SW480 (cell line): ENCODE results near the gene SMAD3.

Experiments
- DNase-seq: peaks from one replicate; pipeline ENCODE4 v3.0.0-alpha.2; 2016; ENCODE audit warnings: low spot score

The SMAD3 gene

DNA sequence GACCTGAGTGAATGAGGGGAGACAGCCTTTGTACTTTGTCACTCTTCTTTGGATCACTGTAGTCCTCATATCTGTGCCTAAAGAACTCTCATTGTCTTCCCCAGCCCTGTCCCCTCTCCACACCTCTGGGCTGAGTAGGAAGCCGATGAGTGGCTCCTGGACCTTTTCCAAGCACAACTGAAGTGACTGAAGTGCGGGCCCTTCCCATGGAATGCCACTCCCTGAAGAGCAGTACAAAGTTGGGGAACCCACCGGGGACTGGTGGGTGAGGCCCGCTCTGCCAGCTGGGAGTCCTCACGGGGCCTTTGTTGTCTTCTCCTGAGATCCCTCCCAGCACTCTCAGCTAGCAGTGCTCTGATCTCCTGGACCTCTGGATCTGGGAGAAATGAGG, 99.0 kb downstream of the SMAD3 start:
- DNase-seq = no peak

GRCh38 chr15:67164811-67165253, 99.4 kb downstream of the SMAD3 start:
- DNase-seq = no peak

- DNase-seq = no peak
Measured at GRCh38 chr15:67165254-67166253, 100.2 kb downstream of the SMAD3 start.

GRCh38 chr15:67166280-67167009, 101.0 kb downstream of the SMAD3 start:
- no peak for DNase-seq

- DNase-seq = no peak
Measured at GRCh38 chr15:67167091-67167490, 101.7 kb downstream of the SMAD3 start.

DNA sequence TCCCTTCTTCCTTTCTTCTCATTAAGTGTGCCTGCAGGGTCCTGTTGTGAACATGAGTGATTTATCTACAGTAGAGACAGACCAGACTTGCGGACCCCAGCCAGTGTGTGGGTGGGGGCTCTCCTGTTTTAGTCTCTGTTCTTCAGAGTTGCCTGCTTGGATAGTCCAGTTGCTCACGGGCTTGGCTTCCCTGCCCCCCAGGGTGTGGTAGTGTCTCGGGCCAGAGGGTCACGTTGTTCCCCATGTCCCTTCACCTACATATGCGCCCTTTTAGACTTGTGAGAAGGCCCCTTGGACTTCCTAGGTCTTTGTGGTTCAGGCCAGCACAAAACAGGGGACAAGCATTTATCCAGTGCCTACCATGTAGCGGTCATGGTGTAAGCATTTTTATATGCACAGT, 103.3 kb downstream of the SMAD3 start:
- no peak for DNase-seq

DNA sequence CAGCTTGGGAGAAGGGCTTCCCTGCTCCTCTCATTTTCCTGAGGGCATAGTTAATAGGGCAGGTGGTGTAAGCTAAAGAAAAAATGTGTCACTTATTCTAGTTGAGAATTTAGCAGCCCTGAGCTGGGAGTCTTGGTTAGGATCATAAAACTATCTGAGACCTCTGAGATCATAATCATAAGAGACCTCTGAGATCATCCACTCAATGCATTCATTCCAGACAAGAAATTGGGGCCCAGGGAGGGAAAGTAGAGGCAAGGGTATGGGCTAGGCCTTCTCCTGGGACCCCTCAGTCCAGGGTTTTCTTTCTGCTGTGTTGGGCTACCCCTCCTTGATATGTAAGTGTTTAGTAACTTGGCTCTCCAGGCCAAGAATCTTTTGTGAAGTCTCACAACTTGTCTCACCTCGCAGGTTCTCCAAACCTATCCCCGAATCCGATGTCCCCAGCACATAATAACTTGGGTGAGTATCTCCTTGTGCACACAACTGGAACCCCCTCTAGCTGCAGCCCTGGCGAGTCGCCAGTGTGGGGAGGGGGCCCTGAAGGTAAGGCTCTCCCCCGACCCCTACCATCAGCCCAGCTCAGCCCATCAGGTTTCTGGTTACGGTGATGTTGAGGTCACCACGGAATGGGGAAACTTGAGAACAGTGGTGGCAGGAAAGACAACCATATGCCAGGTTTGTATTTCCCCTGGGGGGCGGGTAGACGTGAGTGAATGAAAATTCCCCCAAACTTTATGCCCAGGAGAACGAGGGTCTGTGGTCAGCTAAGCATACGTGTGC, 104.9 kb downstream of the SMAD3 start:
- DNase-seq = no peak

GRCh38 chr15:67171471-67171870, 106.1 kb downstream of the SMAD3 start:
- DNase-seq = no peak

- DNase-seq = no peak
Measured at GRCh38 chr15:67172172-67172571, 106.8 kb downstream of the SMAD3 start.

DNA sequence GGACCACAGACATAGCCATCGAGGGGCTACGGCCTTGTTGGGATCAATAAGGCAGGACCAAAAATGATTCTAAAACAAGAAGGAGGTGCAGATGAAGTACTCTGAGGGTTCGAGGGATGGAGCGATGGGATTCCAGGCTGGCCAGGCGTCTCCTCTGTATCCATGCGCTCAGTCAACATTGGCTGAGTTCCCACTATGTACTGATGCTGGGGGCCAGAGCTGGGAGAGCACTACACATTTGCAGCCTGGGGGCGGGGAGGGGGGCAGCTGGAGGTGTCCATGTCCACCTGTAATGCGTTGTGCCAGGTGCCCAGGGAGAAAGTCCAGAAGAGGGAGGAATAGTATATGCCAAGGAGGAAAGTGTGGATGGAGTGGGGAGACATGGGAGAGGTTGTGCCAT, 107.6 kb downstream of the SMAD3 start:
- DNase-seq = no peak

DNA sequence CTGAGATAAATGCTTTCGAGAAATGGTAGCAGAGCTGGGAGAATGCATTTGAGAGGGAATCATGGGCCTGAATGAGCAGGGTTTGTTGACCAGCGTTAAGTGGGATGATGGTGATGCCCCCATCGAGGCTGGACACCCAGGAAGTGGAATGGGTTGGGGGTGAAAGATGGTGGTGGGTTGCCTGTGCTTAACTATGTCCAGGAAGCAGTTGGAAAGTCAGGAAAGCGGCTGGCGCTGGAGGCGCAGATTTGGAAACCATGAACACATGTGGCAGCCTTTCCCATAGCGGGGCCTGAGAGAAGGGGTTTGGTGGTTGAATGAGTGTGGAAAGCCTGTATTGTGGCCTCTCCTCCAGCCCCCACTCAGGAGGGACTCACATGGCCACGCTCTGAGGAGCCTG, 108.4 kb downstream of the SMAD3 start:
- DNase-seq = no peak

- DNase-seq = no peak
Measured at GRCh38 chr15:67174446-67174845, 109.0 kb downstream of the SMAD3 start.

DNA sequence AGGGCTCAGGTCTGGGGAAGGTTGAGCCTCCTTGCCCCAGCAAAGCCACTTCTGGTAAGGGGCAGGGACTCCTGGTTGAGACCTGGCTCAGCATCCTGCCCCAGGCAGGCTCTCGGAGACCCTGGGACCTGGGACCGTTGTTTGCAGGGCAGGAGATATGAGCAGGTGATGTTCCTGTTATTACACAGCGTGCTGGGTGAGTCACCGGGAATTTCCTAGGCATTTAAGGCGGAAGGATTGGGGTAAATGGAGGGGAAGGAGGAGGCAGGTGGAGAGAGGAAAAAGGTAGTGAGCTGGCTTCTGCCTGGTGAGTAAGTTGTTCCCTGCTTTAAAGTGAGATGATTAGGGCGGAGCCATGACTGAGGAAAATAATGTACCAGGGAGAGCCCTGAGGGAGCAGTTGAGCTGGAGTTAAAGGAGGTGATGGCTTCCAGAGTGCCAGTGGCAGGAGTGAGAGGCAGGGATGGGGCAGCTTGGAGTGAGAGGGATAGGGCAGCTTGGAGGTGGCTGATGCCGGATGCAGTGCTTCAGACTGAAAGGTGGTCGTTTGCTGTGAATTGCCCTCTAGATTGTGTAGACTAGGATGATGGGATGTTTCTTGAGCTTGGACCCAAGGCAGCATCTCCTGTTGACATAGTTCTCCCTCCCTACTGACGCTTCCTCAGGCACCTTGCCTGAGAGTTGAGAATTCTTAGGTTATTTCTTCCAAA, 109.6 kb downstream of the SMAD3 start:
- peak; percentile 86 for DNase-seq

DNA sequence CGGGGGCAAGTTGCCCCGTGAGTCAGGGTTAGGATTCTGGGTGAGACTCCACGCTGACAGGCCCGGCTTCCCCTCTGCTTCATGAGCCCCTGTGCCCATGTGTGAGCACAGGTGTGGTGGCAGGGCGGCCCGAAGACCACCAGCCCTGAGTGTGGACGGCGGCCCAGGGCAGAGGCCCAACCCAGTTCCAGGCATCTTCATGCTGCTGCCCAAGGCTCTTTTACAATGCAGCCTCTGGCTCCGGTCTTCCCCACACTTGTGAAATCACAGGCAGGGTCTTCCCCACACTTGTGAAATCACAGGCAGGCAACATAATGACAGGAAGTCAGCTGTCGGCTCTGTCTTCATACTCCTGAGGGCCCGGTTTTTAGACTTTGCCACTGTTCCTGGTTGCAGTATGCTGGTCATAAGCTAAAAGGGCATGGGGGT, 110.3 kb downstream of the SMAD3 start:
- no peak for DNase-seq

DNA sequence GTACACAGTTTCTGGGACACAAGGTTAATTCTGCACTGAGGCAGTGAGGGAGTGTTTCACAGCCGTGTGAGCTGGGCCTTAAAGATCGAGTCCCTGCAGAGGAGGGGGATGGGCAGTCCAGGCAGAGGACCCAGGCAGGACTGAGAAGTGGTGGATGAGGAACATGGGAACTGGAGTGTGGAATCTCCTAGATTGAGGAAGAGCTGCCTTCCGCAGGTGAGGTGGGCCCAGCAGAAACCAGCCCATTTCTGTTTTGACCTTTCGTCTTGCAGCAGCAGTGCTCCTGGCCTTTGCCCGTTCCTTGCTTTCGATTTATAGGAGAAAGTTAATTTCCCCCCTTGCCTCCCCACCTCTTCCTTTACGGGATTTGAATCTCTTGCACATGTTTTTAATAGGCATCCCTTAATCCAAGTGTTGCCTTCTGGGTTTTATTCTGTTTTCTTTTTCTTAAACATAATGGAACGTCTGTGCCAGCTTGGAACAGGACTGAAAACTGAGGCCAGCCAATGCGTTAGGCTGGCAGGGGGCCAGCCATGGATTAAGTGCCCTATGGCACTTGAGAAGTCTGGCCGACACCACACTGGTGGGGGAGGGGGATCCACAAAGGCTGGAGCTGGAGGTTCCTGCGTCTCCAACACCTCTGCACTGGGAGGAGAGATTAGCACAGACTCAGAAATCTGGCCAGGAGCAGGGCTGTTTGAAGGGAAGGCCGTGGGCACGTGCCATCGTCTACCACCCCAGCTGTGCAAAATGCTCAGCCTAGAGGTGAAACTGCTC, 111.0 kb downstream of the SMAD3 start:
- no peak for DNase-seq

DNA sequence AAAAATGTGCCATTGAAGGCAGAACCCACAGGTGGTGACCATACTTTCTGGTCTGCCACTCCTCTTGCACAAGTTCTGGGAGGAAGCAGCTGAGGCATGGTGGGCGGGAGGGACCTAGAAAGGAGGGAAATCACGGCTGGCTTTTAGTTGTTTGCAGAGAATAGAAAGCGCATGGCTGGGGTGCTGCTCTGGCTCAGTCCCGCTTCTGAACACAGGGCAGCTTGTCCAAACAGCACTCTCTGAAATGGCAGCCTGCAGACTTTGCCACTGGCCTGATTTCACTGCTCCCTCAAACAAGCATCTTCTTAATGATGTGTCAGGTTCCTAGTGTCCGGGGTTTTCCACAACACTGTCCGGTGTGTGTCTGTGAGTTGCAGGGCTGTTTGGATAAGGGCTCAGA, 112.3 kb downstream of the SMAD3 start:
- DNase-seq = no peak

DNA sequence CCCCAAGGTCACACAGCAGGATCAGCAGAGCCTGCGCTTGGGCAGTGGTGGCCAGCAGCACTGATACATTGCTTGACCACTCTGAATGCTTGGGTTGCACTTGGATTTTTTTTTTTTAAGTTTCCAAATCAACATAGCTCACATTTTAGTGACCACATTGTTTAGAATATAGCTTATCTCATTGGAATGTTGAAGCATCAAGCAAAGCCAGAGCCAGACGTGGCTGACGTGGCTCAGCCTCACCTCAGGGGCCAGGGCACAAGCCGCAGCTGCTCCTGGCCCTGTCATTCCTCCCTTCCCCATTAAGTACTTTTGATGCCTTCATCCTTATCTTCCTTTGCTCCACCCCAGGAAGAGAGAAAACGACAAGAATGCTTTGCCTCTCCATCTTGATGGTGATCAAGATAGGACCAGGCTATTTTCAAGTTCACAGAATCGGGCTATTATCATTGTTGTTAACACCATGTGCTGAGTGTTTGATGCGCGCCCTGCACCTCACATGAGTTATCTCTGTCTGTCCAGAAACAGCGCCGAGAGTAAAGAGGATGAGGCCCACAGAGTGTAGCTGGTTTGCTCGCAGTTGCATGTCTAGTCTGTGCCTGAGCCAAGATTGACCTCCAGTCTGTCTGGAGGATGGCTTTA, 113.3 kb downstream of the SMAD3 start:
- peak; percentile 41 for DNase-seq

DNA sequence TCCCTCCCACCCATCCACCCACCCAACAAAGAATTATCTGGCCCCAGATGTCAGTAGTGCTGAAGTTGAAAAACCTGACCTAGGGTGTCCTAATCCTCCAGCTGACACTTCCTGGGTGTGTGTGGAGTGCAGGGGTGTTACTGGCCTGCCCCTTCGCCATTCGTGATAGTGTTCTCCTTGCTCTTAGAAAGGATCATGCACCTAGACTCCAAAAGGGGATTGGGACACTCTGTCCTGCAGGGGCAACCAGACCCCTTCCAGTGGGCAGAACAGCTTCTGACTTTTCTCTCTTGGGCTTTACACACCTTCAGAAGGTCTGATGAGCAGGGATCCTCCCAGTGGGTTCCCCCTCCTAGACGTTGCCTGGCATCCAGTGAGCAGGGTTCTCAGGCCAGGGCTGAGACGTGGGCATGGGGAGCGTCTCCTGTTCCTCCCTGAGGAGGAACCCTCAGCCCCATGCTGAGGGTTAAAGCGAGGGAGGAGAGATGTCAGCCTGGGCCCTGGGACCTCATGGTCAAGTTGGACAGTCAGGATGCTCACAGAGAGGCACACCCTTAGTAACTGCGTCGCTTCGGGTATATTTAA, 114.1 kb downstream of the SMAD3 start:
- DNase-seq = no peak

GRCh38 chr15:67180035-67180434, 114.6 kb downstream of the SMAD3 start:
- no peak for DNase-seq
